Endodermal cell (in vitro differentiated cells): ENCODE data around the gene TAF12. TPM values are rescaled to one million over a fixed set of nuclear protein-coding genes. Genes with fewer than 3 reads are reported as not detected.

Experiments
- DNase-seq: peaks from one replicate; pipeline ENCODE4 v3.0.0-alpha.2; 2017
- H3K27ac ChIP-seq: 2 replicates; pipeline ENCODE4 v1.5.1; 2013; ENCODE audit warnings: mild to moderate bottlenecking, low read depth, low read length, moderate library complexity
- H3K27me3 ChIP-seq: 2 replicates; pipeline ENCODE4 v1.6.1; 2013; ENCODE audit warnings: mild to moderate bottlenecking, low read length, moderate library complexity; ENCODE audit not compliant: insufficient read depth, control insufficient read depth, poor library complexity, severe bottlenecking
- H3K36me3 ChIP-seq: 2 replicates; pipeline ENCODE4 v1.7.0; 2013; ENCODE audit warnings: mild to moderate bottlenecking, low read length, moderate library complexity; ENCODE audit not compliant: control insufficient read depth, insufficient read depth
- H3K4me1 ChIP-seq: one replicate; pipeline ENCODE4 v1.7.0; 2013; ENCODE audit warnings: low read length; ENCODE audit not compliant: control insufficient read depth, insufficient read depth
- H3K4me3 ChIP-seq: 2 replicates; pipeline ENCODE4 v1.5.1; 2013; ENCODE audit warnings: mild to moderate bottlenecking, low read length, moderate library complexity
- H3K9ac ChIP-seq: 2 replicates; pipeline ENCODE4 v1.6.1; 2013; ENCODE audit warnings: mild to moderate bottlenecking, low read length, moderate library complexity; ENCODE audit not compliant: poor library complexity, severe bottlenecking; ENCODE audit errors: extremely low read depth
- H3K9me3 ChIP-seq: 2 replicates; pipeline ENCODE4 v1.6.1; 2013; ENCODE audit warnings: mild to moderate bottlenecking, low read length, moderate library complexity; ENCODE audit not compliant: control insufficient read depth
- H3K27ac Mint-ChIP-seq: 2 replicates; pipeline ENCODE4 v1.8.0; 2020; ENCODE audit warnings: mixed read lengths
- H3K27me3 Mint-ChIP-seq: 2 replicates; pipeline ENCODE4 v1.8.0; 2021; ENCODE audit warnings: mild to moderate bottlenecking, mixed read lengths; ENCODE audit not compliant: insufficient read depth
- H3K36me3 Mint-ChIP-seq: 2 replicates; pipeline ENCODE4 v1.8.0; 2020; ENCODE audit warnings: low read depth, mixed read lengths
- H3K4me1 Mint-ChIP-seq: 2 replicates; pipeline ENCODE4 v1.8.0; 2020; ENCODE audit warnings: mixed read lengths
- H3K4me3 Mint-ChIP-seq: 2 replicates; pipeline ENCODE4 v1.8.0; 2020; ENCODE audit warnings: mild to moderate bottlenecking, moderate library complexity, mixed read lengths
- H3K9me3 Mint-ChIP-seq: 2 replicates; pipeline ENCODE4 v1.8.0; 2020; ENCODE audit warnings: mild to moderate bottlenecking, mixed read lengths
- whole genome bisulfite sequencing, 2 experiments: methylation state at CpG; one replicate each; pipeline versions ENCODE4 v1.1.5 to v1.1.7; 2013; ENCODE audit warnings: missing lambda C conversion rate in 2 of 2, mixed read lengths in 1 of 2; ENCODE audit not compliant: insufficient coverage in 1 of 2, insufficient read length in 1 of 2; 5-methylcytosine and 5-hydroxymethylcytosine counted together
- total RNA-seq, 2 donors: library from RNA; stranded (reverse); fragmentation: NEBNext Ultra II Directional in 1 of 2; extraction: Animal tissue kit (Norgen Biotek cat#: 25700) in 1 of 2; gene quantifications; 2 replicates in 1 of 2; 3 replicates in 1 of 2; pipeline ENCODE4 v1.2.1, GENCODE V29; 2021
- TF ChIP-seq, protein P1 (sequence below): fragments of 200-600 bp; sonication (generic); conservative IDR thresholded peaks from 2 replicates; pipeline ENCODE4 v1.5.0; 2021; ENCODE audit warnings: antibody characterized with exemption, mild to moderate bottlenecking

The TAF12 gene
- total RNA-seq, 2 donors from 2014 or later: 29.3 to 39.5 TPM

DNA sequence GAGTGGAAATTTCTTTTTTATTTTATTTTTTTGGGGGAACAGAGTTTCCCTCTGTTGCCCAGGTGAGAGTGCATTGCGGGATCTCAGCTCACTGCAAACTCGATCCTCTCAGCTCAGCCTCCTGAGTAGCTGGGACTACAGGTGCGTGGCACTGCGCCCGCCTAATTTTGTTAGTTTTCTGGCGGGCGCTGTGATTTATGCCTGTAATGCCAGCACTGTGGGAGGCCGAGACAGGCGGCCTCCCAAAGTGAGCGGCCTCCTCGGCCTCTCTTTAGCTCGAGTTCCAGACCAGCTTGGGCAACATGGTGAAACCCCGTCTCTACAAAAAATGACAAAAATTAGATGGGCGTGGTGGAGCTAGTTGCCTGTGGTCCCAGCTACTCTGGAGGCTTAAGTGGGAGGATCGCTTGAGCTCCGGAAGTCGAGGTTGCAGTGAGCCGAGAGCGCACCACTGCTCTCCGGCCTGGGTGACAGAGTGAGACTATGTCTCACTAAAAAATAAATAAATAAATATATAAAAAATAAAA, 28.4 kb upstream of the TAF12 start:
- TF ChIP-seq, protein P1, sequence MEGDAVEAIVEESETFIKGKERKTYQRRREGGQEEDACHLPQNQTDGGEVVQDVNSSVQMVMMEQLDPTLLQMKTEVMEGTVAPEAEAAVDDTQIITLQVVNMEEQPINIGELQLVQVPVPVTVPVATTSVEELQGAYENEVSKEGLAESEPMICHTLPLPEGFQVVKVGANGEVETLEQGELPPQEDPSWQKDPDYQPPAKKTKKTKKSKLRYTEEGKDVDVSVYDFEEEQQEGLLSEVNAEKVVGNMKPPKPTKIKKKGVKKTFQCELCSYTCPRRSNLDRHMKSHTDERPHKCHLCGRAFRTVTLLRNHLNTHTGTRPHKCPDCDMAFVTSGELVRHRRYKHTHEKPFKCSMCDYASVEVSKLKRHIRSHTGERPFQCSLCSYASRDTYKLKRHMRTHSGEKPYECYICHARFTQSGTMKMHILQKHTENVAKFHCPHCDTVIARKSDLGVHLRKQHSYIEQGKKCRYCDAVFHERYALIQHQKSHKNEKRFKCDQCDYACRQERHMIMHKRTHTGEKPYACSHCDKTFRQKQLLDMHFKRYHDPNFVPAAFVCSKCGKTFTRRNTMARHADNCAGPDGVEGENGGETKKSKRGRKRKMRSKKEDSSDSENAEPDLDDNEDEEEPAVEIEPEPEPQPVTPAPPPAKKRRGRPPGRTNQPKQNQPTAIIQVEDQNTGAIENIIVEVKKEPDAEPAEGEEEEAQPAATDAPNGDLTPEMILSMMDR: no peak
- Mint-ChIP-seq H3K4me3 (no peak overlapping the region), H3K27ac (no peak overlapping the region), H3K4me1 (peaks cover 12% of the 10 kb centered on the region), H3K27me3 (no peaks in the 10 kb centered on the region), H3K36me3 (peaks cover 17% of the 10 kb centered on the region), H3K9me3 (no peaks in the 10 kb centered on the region)
- no peak overlapping the region for H3K27ac ChIP-seq
- WGBS, 2 experiments: 95 to 98% methylated on average over 15 to 17 of the region's 20 CpGs
- no peaks in the 10 kb centered on the region for H3K27me3 ChIP-seq
- H3K9me3 ChIP-seq: no peaks in the 10 kb centered on the region
- H3K4me3 ChIP-seq: no peak overlapping the region
- no peaks in the 10 kb centered on the region for H3K4me1 ChIP-seq
- no peak for DNase-seq
- H3K9ac ChIP-seq: no peak overlapping the region
- H3K36me3 ChIP-seq: peaks cover 6% of the 10 kb centered on the region

DNA sequence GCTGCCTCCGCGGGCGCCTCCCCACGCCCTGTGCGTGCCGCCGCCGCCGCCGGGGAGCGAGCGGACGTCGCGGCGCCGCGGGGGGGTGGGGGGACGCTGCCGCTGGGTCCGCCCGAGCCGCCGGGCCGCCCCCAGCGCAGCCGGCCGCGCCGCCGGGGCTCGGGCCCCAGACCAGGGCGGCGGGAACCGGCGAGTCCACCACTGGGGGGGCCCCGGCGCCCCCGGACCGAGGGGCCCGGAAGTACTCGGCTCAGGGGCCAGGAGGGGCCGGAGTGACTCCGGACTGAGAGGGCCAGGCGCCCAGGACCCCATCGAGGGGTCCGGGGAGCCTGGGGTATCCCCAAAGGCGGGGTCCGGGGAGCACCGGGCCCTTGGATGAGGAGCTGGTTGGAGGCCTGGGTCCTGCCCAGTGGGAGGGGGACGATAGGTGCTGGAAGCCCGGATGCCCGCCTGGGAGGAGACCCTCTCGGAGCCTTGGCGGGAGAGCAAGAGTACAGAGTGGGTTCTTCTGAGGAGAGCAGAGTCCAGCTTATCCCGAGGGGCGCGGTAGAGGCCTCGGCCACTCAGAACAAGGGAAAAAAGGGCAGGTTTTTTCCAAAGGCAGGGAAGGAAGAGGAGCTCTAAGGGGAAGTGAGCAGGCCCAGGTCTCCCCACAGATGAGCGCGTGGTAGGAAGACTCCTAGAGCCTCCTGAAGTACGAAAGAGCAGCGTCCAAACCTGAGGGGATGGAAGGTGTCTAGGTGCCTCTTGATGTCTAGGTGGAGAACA, 26.3 kb upstream of the TAF12 start:
- Mint-ChIP-seq H3K4me3 (peak overlapping the region; percentile 76), H3K9me3 (no peaks in the 10 kb centered on the region), H3K27me3 (peaks cover 3% of the 10 kb centered on the region), H3K27ac (peak overlapping the region; percentile 81), H3K36me3 (peaks cover 10% of the 10 kb centered on the region), H3K4me1 (peaks cover 18% of the 10 kb centered on the region)
- Histone ChIP-seq H3K9me3 (no peaks in the 10 kb centered on the region), H3K27me3 (no peaks in the 10 kb centered on the region), H3K4me1 (no peaks in the 10 kb centered on the region), H3K4me3 (peak overlapping the region; percentile 88), H3K9ac (peak overlapping the region; percentile 90), H3K36me3 (peaks cover 2% of the 10 kb centered on the region), H3K27ac (peak overlapping the region; percentile 90)
- TF ChIP-seq, protein P1: no peak
- WGBS, 2 experiments: 2 to 9% methylated on average over 21 to 63 of the region's 63 CpGs
- peak; percentile 79 for DNase-seq

DNA sequence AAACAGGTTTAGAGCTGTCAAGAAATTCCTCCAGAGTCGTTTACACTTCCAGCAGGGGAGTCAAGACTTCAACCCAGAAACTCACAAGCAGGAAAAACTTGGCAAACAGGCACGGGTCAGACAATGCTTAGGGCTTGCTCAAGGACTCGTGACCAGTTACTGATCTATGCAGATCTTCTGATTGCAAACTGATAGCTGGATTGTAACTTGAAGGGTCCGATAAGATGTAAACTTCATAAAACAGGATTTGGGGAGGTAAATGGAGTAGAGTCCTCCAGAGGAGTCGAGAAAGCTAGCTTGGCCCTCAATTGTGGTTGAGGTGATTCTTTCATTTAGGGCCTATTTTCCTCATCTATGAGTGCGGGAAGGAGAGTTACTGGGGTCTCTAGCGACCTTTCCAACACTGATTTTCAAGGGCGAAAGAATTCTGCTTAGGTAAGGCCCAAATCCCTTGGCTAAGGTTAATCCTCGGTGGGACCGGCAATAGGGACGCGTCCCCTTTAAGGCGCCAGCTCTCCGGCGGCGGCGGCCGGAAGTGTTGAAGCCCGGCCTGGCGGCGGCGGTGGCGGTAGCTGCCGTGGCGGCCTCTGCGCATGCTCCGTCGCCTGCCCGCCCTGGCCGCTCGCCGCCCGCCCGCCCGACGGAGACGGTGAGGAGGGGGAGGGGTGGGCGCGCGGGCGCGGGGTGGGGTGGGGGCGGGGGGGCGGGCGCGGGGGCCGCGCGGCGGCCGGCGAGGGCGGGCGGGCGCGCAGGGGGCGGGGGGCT, 25.5 kb upstream of the TAF12 start, which contains the start of gene GMEB1:
Gene GMEB1 (plus strand): TSS at position 594 of the 765 bp plus-strand sequence. CDS start 14,829 bp downstream, outside the sequence.
- H3K36me3 ChIP-seq: peaks cover 2% of the 10 kb centered on the region
- no peaks in the 10 kb centered on the region for H3K4me1 ChIP-seq
- Mint-ChIP-seq H3K9me3 (no peaks in the 10 kb centered on the region), H3K36me3 (peaks cover 5% of the 10 kb centered on the region), H3K4me1 (peaks cover 25% of the 10 kb centered on the region), H3K27ac (peak within 1 kb of the TSS; percentile 95), H3K27me3 (peaks cover 3% of the 10 kb centered on the region), H3K4me3 (peak within 1 kb of the TSS; percentile 76)
- peak within 1 kb of the TSS; percentile 90 for H3K27ac ChIP-seq
- peak within 1 kb of the TSS; percentile 90 for H3K9ac ChIP-seq
- TF ChIP-seq, protein P1: no peak
- no peaks in the 10 kb centered on the region for H3K9me3 ChIP-seq
- H3K27me3 ChIP-seq: no peaks in the 10 kb centered on the region
- peak; percentile 93 for DNase-seq
- 1 to 6% methylated on average over 7 to 26 of the region's 57 CpGs for WGBS, 2 experiments
- H3K4me3 ChIP-seq: peak within 1 kb of the TSS; percentile 88
